Fibroblast of skin of back (primary cell): ENCODE results near the gene S100A13.
"Not testable (repeated sequence)": the region's sequence is repeated elsewhere in the genome, so short reads cannot be mapped to it uniquely, and the experiment has no call there.

ENCODE experiments used
- DNase-seq: peaks from one replicate; pipeline ENCODE4 v3.0.0-alpha.2; 2013

S100A13 gene

GRCh38 chr1:153602749-153603148 lies 24.6 kb downstream of the S100A13 start:
- DNase-seq = no peak

DNA sequence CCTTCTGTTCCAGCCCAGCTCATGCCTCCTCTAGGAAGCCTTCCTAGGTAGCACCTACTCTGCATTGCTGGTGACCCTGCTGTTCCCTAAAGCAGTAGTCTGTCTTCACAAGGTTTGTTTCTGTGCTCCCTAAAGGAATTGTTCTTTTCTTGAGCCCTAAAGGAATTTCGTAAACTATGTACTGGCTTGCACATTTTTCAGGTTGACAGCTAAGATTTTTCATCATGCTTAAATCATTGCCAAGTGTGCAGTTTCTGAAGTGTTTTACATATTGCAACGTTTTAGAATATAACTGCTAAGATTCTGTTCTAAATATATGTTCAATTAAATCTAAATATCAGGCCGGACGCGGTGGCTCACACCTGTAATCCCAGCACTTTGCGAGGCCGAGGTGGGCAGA lies 27.5 kb downstream of the S100A13 start:
- DNase-seq = no peak

- DNase-seq = peak; percentile 58
These were observed 28.8 kb downstream of the S100A13 start for GRCh38 chr1:153598309-153599172.

DNA sequence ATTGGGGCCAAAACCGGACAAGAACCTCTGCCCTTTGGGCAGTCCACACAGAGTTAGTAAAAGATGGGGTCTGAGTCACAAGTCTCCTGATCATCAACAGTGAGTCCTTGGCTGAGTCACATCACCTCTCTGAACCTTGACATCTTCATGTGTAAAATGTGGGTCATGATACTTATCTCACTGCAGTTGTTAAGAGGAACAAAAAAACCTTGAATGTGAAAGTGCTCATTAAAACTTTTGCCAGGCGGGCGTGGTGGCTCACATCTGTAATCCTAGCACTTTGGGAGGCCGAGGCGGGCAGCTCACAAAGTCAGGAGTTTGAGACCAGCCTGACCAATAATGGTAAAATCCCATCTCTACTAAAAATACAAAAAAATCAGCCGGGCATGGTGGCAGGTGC lies 30.1 kb downstream of the S100A13 start:
- DNase-seq = peak; percentile 26

DNA sequence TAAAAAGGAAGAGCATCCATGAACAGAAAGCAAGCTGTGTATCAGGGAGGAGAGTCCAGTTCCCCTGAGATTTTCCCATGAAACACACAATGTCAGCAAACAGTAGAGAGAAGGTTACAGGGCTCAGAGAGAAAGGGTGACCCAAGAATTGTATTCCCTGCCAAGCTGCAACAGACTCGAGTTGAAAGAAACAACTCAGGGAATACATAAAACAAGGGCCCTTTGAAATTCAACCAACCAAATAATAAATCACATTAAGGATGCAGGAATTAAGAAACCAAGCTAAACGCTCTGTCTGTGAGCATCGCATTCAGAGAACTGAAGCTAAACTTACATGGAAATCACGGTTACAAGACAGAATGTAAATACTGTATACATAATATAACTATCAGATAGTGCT lies 34.6 kb downstream of the S100A13 start:
- DNase-seq = no peak

DNA sequence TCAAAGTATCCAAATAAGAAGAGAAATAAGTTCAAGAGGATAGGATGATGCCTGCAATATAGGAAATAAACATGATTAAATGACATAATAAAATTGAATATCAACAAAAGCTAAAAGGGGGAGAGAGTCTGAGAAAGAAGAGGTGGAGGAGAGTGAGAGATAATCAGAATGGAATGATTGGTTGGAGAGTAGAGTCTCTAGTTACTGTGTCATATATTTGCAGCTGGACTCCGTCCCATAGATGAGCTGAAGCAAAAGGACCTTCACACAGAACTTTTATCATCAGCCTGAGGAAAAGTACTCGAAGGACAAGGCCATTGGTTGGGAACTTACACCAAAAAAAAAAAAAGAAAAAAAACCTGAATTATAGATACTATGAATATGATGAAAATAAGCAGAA lies 38.8 kb downstream of the S100A13 start:
- no peak for DNase-seq

- not testable (repeated sequence) for DNase-seq
These were observed 39.3 kb downstream of the S100A13 start for GRCh38 chr1:153588033-153588432.

GRCh38 chr1:153587314-153587713 lies 40.0 kb downstream of the S100A13 start:
- DNase-seq = peak; percentile 12

DNA sequence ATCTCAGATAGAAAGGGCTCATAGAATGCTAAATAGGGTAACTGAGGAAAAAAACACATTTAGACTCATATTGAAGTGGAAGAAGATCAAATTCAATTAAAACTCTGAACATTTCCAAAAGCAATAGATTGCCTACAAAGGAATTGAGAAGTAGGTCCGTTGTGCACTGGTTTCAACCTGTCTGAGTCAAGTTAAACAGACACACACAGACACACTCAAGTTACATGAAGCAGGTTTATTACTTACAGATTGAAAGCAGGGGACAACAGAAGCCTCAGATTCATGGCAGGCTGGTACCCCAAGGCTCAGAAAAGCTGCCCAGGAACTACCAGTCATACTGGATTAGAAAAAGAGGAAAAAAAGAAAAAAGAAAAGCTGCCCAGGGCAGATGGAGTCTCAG lies 41.0 kb downstream of the S100A13 start:
- DNase-seq = no peak

- DNase-seq = no peak
These were observed 42.3 kb downstream of the S100A13 start for GRCh38 chr1:153585006-153585405.

GRCh38 chr1:153583976-153584375 lies 43.3 kb downstream of the S100A13 start:
- DNase-seq = no peak

- DNase-seq = not testable (repeated sequence)
These were observed 43.8 kb downstream of the S100A13 start for GRCh38 chr1:153583514-153583913.

DNA sequence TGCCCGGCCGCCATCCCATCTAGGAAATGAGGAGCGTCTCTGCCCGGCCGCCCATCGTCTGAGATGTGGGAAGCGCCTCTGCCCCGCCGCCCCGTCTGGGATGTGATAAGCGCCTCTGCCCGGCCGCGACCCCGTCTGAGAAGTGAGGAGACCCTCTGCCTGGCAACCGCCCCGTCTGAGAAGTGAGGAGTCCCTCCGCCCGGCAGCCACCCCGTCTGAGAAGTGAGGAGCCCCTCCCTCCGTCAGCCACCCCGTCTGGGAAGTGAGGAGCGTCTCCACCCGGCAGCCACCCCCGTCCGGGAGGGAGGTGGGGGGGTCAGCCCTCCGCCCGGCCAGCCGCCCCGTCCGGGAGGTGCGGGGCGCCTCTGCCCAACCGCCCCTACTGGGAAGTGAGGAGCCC lies 44.5 kb downstream of the S100A13 start:
- DNase-seq = not testable (repeated sequence)

DNA sequence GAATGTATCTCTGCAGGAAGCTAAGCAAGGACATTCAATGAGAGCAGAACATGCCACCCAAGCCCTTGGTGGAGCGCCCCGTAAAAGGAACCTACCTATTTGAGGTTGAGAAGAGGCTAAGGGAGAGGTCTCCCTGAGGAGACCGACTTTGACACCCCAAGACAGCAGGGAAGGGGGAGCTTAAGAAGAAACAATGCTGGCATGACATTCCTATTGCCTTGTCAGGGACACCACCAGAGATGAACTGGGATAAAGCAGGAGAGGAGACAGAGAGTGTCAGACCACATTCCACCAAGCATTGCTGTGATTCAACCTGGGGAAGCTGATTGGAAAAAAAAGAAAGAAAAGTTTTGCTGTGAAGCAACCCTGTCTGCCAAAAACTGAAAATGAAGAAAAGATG lies 48.4 kb downstream of the S100A13 start:
- peak; percentile 52 for DNase-seq

DNA sequence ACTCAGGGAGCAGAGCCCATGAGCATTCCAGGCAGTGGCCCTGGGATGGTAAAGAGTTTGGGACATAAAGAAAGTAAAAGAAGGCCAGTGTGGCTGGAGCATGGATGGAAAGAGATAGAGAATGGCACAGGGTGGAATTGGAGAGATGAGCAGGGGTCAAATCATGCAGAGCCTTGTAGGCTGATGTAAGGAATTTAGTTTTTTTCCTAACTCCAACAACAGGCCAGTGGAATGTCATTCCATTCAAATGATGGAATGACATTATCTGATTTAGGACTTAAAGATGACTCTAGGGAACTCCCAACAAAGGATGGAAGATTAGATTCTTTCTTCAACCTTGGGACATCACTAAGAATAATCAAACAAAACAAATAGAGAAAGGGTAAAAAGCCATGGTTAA lies 48.8 kb downstream of the S100A13 start:
- DNase-seq = peak; percentile 87

GRCh38 chr1:153577624-153578051 lies 49.7 kb downstream of the S100A13 start:
- peak; percentile 24 for DNase-seq

- DNase-seq = no peak
These were observed 50.2 kb downstream of the S100A13 start for GRCh38 chr1:153577138-153577537.

- not testable (repeated sequence) for DNase-seq
These were observed 51.8 kb downstream of the S100A13 start for GRCh38 chr1:153575497-153575896.

- not testable (repeated sequence) for DNase-seq
These were observed 52.2 kb downstream of the S100A13 start for GRCh38 chr1:153575081-153575491.

GRCh38 chr1:153573351-153573750 lies 54.0 kb downstream of the S100A13 start:
- no peak for DNase-seq

GRCh38 chr1:153572569-153573015 lies 54.7 kb downstream of the S100A13 start:
- peak; percentile 82 for DNase-seq

DNA sequence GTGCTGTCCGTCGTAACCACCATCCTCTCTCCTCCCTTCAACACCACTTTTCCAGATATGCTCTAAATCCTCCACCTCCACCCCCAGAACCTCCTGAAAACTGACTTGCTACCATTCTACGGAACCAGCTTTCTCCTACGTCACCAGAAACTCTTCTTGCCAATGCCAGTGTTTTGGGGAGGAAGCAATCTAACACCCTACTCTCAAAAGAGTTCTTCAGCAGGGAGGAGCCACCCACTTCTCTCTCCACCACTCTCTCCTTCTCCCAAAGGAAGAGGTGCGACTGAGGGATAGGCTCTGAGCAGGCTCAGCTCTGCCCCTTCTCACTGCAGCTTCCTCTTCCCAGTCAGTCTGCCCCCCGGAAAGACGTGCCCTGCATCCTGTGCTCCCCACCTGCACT lies 55.6 kb downstream of the S100A13 start:
- DNase-seq = no peak

GRCh38 chr1:153570874-153571273 lies 56.4 kb downstream of the S100A13 start:
- DNase-seq = no peak

DNA sequence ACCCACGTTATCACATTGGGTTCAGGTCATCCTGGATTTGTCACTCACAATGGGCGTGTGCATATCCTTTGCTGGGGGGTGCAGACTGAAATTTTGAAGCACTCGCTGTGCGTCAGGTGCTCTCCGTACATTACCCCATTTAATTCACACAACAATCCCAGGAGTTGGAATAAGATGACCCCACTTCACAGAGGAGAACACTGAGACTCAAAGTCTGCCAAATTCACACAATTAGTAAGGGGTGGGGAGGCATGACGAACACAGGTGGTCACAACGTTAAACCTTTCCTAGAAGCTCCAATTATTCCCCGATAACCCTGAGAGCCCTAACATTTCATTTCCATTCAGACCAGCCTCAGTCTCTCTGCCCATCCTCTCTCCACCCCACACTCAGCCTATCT lies 57.8 kb downstream of the S100A13 start:
- no peak for DNase-seq
